NCI-H146 treated with DMSO at 0.1 percent for 48 hours (cell line): ENCODE data around the gene ZNF638.
"Not testable (repeated sequence)": the region's sequence is repeated elsewhere in the genome, so short reads cannot be mapped to it uniquely, and the experiment has no call there.

Experiments used
- DNase-seq: peaks from one replicate; lab custom pipeline; 2025; ENCODE audit not compliant: unreplicated experiment; lab: John Stamatoyannopoulos, UW

The ZNF638 gene

DNA sequence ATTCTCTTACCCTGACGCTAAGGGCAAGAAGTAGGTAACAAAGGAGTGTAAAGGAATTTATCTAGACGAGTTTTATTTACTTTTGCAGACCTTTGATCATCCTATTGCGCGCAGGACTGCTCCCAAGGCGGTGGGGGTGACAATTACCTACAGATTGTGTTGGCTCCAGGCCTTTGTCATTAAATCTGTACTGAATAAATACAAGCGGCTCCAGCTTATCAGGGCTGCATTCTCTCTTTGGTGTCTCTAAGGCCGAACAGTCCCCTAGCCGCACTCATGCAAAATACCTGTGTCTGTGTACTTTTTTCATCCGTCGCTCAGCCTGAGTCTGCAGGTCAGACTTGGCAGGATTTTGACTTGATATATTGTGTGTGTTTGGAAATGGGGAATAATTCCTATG is 63.9 kb downstream of the ZNF638 start:
- no peak for DNase-seq

DNA sequence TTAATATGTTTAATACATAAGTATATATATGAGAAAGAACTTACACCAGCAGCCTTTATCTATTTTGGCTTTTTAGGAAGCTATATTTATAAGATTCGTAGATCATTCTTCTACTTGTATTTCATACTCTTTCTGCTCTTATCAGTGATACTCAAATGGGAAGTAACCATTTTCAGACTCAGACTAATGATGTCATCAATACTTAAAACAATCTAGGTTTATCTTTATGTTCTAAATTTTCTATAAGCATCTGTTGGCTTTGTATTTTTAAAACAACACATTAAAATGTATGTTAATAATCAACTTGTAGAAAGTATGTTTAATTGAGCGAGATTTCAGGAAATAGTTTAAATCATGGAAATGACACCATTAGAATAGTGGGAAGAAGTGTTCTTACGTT is 70.8 kb downstream of the ZNF638 start:
- DNase-seq: no peak

DNA sequence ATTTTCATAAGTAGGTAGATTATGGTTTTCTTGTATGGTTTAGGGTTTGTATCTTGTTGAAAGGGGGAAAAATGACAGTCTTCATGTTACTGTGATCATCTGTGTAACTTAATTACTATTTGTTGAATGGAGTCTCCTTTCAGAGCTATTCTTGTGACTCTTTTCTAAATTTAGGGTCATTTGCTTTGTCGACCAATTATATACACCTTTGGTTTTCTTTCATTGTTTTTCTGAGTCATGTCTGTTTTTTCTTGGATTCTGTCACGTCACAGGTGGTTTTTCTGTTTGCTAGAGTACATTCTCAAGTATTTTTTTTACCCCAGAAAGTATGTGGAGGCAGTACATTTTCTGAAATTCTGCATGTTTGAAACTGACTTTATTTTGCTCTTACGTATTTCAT is 78.0 kb downstream of the ZNF638 start:
- DNase-seq: no peak

DNA sequence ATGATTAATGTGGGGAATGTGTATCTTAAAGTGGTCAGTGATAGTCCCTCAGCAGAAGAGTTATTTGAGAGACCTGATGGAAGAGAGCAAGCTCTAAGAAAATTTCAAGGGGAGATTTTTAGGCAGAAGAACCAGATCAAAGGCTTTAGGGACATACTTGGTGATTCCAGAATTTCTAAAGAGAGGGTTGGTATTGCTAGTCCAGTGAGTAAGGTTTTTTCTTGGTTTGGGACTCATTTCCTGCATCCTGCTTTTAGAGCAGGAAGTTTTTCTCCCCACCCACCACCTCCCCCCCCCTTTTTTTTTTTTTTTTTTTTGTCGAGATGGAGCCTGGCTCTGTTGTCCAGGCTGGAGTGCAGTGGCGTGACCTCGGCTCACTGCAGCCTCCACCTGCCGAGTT is 79.1 kb downstream of the ZNF638 start:
- DNase-seq: no peak

DNA sequence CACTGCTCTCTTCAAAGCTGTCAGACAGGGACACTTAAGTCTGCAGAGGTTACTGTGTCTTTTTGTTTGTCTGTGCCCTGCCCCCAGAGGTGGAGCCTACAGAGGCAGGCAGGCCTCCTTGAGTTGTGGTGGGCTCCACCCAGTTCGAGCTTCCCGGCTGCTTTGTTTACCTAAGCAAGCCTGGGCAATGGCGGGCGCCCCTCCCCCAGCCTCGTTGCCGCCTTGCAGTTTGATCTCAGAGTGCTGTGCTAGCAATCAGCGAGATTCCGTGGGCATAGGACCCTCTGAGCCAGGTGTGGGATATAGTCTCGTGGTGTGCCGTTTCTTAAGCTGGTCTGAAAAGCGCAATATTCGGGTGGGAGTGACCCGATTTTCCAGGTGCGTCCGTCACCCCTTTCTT is 85.3 kb downstream of the ZNF638 start:
- DNase-seq: not testable (repeated sequence)

DNA sequence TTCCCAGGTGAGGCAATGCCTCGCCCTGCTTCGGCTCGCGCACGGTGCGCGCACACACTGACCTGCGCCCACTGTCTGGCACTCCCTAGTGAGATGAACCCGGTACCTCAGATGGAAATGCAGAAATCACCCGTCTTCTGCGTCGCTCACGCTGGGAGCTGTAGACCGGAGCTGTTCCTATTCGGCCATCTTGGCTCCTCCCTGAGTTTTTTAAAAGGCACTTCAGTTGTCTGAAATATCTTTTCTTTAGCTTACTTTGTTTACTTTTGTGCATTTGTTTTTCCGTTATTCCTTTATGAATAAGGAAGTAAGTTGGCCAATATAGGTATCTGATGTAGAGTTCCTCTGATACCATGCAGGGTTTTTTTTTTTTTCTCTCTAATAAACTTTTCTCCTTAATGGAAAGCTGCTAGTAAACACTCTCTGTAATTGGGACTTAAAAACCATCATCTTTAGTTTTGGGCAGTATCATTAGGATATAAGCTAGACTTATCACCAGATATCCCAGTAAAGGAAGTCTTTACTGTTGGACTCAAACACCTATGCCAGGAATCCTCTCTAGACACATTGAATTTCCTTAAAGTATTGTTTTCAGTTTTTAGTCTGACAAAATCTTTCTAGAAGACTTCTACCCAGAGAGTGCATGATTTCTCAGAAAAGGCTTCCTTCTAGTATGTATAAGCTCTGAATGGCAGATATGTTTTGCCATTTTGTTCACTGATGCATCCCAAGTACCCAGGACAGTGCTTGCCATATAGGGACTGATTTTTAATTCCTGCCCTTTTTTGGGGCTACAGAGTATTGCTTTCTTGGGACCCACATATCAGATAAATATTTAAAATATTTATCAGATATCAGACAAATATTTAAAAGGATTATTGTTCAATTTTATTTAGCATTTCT is 86.0 kb downstream of the ZNF638 start:
- peak; percentile 9 for DNase-seq

DNA sequence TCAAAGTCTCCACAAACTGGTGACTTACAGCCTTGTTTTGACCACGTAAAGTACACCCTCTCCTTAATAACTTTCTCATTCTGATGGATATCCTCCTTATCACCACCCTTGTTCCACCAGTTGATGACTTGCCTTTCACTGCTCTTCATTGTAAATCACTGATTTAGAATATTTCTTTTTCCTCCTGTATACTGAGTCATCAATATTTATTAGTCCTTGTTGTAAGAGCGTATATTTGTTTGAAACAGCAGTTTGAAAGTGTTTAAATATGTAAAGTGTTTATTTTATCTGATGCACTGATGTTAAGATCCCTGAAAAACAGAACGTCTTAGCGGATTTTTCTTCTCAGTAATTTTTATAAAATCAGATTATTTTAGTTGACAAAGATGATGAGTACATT is 87.6 kb downstream of the ZNF638 start:
- no peak for DNase-seq

DNA sequence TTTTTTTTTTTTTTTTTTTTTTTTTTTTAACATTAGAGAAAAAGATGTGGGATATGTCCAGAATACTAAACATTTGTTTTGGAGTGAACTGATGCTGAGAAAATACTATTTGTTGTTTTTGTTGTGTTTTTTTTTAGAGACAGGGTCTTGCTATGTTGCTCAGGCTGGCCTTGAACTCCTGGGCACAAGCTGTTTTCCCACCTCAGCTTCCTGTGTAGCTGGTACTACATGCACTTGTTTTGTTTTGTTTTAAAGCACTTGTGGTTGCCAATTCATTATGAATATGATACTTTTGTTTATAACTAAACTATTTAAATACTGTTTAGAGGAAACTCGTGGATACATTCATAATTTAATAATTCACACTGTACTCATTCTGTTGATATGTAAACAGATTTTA is 88.4 kb downstream of the ZNF638 start:
- no peak for DNase-seq

DNA sequence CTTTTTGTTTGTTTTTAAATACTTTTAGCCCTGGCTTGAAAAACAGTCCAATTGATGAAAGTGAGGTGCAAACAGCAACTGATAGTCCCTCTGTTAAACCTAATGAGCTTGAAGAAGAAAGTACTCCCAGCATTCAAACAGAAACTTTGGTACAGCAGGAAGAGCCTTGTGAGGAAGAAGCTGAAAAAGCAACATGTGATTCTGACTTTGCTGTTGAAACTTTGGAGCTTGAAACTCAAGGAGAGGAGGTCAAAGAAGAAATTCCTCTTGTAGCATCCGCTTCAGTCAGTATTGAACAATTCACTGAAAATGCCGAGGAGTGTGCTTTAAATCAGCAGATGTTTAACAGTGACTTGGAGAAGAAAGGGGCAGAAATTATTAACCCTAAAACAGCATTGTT is 91.2 kb downstream of the ZNF638 start:
- DNase-seq: no peak

DNA sequence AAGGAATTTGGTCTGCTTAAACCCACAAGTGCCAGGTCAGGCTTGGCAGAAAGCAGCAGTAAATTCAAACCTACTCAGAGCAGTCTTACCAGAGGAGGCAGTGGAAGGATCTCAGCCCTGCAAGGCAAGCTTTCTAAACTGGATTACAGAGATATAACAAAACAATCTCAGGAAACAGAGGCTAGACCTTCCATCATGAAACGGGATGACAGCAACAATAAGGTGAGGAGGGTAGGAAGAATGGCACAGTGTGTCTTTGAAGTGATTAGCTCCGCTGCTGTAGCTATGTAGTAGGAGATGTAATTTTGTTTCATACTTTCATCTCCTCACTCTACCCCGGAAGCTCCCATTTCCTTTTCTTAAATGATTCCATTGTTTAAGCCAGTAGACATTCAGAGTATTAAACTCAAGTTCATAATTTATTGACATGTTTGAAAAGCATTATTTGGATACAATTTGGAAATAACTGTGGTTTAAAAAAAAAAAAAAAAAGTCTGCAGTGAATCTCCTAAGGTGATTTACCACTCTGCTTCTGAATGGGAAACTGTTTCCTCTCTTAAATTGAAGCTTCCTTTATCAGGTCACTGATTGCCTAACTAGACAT is 92.3 kb downstream of the ZNF638 start:
- DNase-seq: no peak

DNA sequence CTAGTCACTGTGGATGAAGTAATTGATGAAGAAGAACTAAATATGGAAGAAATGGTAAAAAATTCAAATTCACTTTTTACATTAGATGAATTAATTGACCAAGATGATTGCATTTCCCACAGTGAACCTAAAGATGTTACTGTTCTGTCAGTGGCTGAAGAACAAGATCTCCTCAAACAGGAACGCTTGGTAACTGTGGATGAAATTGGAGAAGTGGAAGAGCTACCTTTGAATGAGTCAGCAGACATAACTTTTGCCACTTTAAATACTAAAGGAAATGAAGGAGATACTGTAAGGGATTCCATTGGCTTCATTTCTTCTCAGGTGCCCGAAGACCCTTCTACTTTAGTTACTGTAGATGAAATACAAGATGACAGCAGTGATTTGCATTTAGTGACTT is 95.1 kb downstream of the ZNF638 start:
- no peak for DNase-seq

DNA sequence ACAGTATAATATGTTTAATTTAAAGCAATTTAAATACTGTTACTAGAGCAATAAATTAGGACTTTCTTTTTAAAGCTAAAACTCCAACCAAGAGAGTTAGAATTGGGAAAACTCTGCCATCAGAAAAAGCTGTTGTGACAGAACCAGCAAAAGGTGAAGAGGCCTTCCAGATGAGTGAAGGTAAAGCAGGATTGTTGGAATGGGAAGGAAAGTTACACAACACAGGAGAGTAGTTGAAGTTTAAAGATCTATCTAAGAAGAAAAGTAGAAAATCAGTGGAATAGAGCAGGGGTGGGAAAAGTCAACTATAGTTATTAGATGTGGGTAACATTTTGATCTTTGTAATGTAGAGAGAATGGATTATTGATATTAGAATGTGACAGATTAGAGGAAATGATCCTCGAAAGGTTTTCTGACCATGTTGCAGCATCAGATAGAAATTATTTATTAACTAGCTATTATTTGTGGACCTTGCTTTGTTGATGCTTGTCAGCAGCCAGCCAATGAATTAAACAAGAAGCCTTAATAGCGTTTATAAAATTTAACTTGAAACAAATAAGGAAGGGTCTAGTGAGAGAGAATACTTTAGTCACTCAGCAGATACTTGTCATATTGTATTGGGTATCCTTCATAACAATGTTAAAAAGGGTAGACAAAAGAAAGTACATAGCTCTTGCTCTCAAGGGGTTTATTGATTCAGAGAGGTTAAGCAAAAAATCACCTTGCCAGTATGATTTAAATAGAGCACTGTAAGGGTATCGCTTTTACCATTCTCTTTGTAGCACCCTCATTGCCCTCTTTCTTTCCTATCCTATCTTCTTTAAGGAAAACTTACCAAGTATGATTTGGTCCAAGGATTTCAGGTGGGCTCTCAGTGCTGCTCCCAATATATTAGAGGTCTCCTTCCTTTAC is 97.1 kb downstream of the ZNF638 start:
- DNase-seq: no peak

DNA sequence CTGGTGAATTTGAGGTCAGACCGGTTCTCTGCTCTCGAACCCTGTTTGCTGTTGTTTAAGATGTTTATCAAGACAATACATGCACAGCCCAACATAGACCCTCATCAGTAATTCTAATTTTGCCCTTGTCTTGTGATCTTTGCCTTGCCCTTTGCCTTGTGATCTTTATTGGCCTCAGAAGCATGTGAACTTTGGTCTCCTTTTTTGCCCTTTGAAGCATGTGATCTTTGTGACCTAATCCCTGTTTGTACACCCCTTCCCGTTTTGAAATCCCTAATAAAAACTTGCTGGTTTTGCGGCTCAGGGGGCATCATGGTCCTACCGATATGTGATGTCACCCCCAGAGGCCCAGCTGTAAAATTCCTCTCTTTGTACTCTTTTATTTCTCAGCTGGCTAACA is 113.6 kb downstream of the ZNF638 start:
- DNase-seq: not testable (repeated sequence)

DNA sequence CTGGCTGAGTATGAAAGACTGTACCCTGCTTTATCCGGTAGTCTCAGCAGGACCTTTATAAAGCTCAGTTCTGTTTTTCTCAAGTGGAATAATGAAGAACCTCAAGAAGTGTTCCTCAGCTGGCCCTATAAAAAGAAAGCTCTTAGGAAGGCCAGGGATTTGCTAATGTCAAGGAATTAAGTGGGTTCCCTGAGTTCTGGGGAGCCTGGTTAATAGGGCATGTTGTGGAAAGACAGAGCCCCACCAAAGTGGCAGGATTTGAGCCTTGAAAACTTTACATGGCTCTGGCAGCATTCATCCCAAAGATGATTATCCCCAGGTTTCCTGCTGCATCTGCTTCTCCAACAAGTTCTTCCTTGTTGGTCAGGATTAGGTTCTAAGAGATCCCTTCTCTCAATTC is 114.9 kb downstream of the ZNF638 start:
- DNase-seq: no peak

DNA sequence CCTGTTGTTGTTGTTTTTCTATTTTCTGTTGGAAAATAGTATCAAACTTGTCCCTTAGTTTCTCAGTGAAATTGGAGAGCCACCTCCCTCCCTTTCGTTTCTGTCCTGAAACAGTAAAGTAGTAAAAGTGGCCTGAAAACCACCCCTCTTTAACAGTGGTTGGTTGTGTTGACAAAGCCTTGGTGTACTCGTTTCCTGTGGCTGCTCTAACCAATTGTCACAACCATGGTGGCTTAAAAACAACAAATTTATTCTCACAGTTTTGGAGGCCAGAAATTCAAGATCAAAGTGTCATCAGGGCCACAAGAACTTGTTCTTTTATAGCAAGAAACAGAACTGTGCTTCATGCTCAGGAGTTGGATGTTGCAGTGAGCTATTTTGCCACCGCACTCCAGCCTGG is 117.8 kb downstream of the ZNF638 start:
- no peak for DNase-seq

DNA sequence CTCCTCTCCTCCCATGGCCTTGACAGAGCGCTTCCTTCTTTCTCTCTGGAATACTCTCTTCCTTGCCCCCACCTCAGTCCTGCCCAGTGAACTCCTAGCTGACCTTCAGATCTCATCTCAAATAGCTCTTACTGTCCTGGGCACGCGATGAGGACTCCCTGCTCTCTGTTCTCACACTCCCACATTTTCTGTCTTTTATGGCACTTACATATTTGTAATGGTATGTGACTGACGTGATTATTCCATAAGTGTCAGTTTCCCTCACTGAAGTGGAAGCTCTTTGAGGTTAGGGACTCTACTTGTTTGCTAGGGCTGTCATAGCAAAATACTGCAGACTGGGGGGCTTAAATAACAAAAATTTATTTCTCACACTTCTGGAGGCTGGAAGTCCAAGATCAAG is 120.1 kb downstream of the ZNF638 start:
- no peak for DNase-seq

DNA sequence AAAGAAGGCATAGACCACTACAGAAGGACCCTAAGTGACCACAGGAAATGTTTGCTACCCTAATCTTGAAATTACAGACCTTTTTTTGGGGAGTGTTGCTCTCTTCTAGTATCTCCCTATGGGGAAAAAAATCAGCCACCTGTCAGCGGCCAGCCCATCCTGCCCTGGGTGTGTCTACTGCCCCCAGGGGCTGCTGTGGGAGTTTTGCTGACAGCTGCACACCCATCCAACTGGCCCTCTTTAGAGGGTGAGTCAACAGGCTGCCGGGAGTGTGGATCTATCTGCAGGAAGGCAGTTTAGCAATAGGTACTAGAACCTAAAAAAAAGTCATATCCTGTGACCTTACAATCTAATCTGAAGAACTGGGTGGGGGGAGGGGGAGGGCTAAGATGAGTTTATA is 121.0 kb downstream of the ZNF638 start:
- DNase-seq: peak; percentile 37

DNA sequence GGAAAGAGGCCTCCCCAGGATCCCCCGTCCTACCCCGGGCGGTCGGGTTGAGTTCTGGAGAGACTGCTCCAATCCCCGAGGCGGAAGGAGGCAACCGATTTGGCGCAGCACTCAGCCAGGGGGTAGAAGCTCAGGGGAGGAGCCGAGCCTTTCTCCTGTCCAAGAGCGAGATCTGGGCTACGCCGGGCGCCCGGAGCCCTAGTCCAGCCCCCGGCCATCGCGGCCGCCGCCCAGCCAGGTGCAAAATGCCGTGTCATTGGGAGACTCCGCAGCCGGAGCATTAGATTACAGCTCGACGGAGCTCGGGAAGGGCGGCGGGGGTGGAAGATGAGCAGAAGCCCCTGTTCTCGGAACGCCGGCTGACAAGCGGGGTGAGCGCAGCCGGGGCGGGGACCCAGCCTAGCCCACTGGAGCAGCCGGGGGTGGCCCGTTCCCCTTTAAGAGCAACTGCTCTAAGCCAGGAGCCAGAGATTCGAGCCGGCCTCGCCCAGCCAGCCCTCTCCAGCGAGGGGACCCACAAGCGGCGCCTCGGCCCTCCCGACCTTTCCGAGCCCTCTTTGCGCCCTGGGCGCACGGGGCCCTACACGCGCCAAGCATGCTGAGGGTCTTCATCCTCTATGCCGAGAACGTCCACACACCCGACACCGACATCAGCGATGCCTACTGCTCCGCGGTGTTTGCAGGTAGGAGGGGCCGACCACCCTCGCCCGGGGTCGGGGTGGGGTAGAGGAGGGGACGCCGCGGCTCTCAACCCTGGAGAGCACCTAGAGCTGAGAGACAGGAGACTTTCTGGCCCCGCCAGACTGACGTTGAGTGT is 122.0 kb downstream of the ZNF638 start, which contains the start of gene DYSF:
DYSF (plus strand) TSS at position 158 of the 817 bp plus-strand sequence.
- DNase-seq: peak; percentile 45

DNA sequence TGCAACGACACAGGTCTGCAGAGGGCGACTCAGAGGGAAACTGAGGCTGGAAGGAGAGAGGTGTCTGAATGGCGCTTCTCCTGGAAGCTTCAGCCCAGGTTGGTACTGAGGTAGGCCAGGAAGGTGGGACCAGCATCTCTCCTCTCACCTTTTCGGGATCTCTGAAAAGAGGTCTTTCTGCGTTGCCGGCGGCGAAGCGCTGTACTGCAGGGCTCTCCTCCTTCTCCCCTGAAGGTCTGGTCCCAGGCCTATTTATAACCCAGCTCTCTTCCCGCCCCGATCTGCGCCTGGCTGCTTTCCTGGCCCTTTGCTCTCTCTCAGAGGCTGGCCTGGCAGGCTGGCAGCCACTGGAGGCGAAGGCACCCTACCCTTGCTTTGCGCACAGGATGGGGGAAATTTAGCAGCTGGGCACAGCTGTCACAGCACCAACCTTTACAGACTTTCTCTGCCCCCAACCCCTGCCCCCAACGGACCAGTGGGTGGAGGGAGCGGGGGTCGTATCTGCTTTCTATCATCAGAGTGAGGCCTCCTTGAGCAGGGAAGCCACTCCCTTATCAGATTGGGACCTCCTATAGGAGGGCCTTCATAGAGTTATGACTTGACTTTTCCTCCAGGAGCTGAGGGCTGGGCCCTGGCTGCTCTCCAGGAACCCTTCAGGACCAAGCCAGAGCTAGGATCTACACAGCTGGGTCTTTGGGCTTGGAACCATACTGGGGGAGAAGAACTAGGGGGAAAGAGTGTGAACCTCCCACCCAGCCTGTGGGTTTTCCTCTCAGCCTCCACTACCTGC is 122.8 kb downstream of the ZNF638 start:
- DNase-seq: no peak
